Caco-2 (cell line): Measurements from ENCODE around the gene SMYD3. TPM values are rescaled to one million over a fixed set of nuclear protein-coding genes. Genes with fewer than 3 reads are reported as not detected.

ENCODE experiments used
- BruUV-seq: library from RNA; stranded (reverse); fragments of 400-500 nt; replicated peaks from 2 replicates; lab custom pipeline; 2021; lab: Mats Ljungman, UMichigan
- CTCF ChIA-PET: fragments of 300-600 bp; sonication (Branson Sonifier 250); formaldehyde crosslinking; loops from one replicate; lab custom pipeline; 2022; ENCODE audit warnings: antibody characterized with exemption; lab: Charles Lee
- POLR2A ChIA-PET: fragments of 300-600 bp; sonication (Branson Sonifier 250); formaldehyde crosslinking; loops from one replicate; lab custom pipeline; 2022; ENCODE audit warnings: antibody characterized with exemption; lab: Charles Lee
- DNase-seq, 2 experiments: peaks; one replicate each; pipeline versions ENCODE4 v3.0.0 to v3.0.0-alpha.2; 2020 to 2022
- H3K27me3 ChIP-seq: replicated peaks from 2 replicates; pipeline ENCODE4 v1.6.0; 2011; ENCODE audit warnings: low read length; ENCODE audit not compliant: control insufficient read depth, insufficient read depth
- H3K36me3 ChIP-seq: 2 replicates; pipeline ENCODE4 v1.5.1; 2011; ENCODE audit warnings: low read length; ENCODE audit not compliant: control insufficient read depth, insufficient read depth
- H3K4me1 ChIP-seq: fragments of 250-450 bp; sonication (Bioruptor Pico); 2 replicates; pipeline ENCODE4 v1.5.1; 2020; ENCODE audit warnings: mild to moderate bottlenecking
- H3K4me3 ChIP-seq: 2 replicates; pipeline ENCODE4 v1.5.1; 2011; ENCODE audit warnings: low read depth, mild to moderate bottlenecking, control low read depth, low read length
- H3K9me3 ChIP-seq: fragments of 250-450 bp; sonication (Bioruptor Pico); 2 replicates; pipeline ENCODE4 v1.5.1; 2020; ENCODE audit warnings: mild to moderate bottlenecking, moderate library complexity
- H3K27ac Mint-ChIP-seq: one replicate; pipeline ENCODE4 v1.8.0; 2022; ENCODE audit warnings: mixed read lengths; ENCODE audit not compliant: unreplicated experiment
- H3K27me3 Mint-ChIP-seq: one replicate; pipeline ENCODE4 v1.8.0; 2022; ENCODE audit warnings: mixed read lengths; ENCODE audit not compliant: insufficient read depth, unreplicated experiment
- H3K36me3 Mint-ChIP-seq: one replicate; pipeline ENCODE4 v1.8.0; 2022; ENCODE audit warnings: mild to moderate bottlenecking, mixed read lengths; ENCODE audit not compliant: insufficient read depth, unreplicated experiment
- H3K4me1 Mint-ChIP-seq: one replicate; pipeline ENCODE4 v1.8.0; 2022; ENCODE audit warnings: low read depth, mixed read lengths; ENCODE audit not compliant: unreplicated experiment
- H3K4me3 Mint-ChIP-seq: one replicate; pipeline ENCODE4 v1.8.0; 2022; ENCODE audit warnings: mild to moderate bottlenecking, moderate library complexity, mixed read lengths; ENCODE audit not compliant: unreplicated experiment
- H3K9me3 Mint-ChIP-seq: one replicate; pipeline ENCODE4 v1.8.0; 2022; ENCODE audit warnings: mixed read lengths; ENCODE audit not compliant: unreplicated experiment
- intact Hi-C: fragments of 100-400 bp; cut with micrococcal nuclease; formaldehyde crosslinking; loops from one replicate; pipeline ENCODE4 v1.10.0; 2022; ENCODE audit not compliant: unreplicated experiment
- total RNA-seq: library from RNA; stranded (reverse); gene quantifications from 2 replicates; pipeline ENCODE4 v1.2.3, GENCODE V29; 2022
- TF ChIP-seq, protein P1 (sequence below), 2 experiments: fragments of 200-600 bp in 1 of 2; IDR thresholded peaks; 1 replicate in 1 of 2; 2 replicates in 1 of 2; pipeline versions ENCODE4 v1.5.1 to v1.8.0; 2011 to 2022; ENCODE audit warnings: antibody characterized with exemption in 1 of 2, control low read depth in 1 of 2, inconsistent platforms in 1 of 2, low read depth in 1 of 2, low read length in 1 of 2, mild to moderate bottlenecking in 1 of 2, moderate library complexity in 1 of 2; ENCODE audit not compliant: insufficient read depth in 1 of 2, severe bottlenecking in 1 of 2, unreplicated experiment in 1 of 2

SMYD3 gene
- total RNA-seq, 1 experiment from 2014 or later = 33.0 TPM

DNA sequence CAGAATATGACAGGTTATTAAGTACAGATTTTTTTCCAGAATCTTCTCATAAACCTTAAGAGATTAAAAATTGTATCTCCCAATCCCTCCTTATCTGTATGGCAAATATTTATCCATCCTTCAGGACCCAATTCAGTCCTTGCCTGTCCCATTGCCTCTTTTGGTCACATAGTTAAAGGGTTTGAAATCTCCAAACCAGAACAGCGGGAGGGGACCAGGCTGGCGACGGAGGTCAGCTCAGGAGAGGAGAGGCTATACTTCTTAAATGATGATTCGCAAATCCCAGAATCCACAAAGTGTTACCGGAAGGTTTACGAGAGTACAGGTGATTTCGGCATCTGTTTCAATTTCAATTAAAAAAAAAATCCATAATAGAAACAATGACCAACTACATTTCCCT lies 572.7 kb downstream of the SMYD3 start:
- H3K4me3 Mint-ChIP-seq = no peak overlapping the region
- H3K36me3 Mint-ChIP-seq = no peaks in the 10 kb centered on the region
- Histone ChIP-seq H3K36me3 (no peaks in the 10 kb centered on the region), H3K4me1 (no peaks in the 10 kb centered on the region), H3K9me3 (no peaks in the 10 kb centered on the region), H3K27me3 (no peaks in the 10 kb centered on the region), H3K4me3 (no peak overlapping the region)
- H3K9me3 Mint-ChIP-seq = no peaks in the 10 kb centered on the region
- POLR2A ChIA-PET = no interaction called here
- TF ChIP-seq, protein P1, sequence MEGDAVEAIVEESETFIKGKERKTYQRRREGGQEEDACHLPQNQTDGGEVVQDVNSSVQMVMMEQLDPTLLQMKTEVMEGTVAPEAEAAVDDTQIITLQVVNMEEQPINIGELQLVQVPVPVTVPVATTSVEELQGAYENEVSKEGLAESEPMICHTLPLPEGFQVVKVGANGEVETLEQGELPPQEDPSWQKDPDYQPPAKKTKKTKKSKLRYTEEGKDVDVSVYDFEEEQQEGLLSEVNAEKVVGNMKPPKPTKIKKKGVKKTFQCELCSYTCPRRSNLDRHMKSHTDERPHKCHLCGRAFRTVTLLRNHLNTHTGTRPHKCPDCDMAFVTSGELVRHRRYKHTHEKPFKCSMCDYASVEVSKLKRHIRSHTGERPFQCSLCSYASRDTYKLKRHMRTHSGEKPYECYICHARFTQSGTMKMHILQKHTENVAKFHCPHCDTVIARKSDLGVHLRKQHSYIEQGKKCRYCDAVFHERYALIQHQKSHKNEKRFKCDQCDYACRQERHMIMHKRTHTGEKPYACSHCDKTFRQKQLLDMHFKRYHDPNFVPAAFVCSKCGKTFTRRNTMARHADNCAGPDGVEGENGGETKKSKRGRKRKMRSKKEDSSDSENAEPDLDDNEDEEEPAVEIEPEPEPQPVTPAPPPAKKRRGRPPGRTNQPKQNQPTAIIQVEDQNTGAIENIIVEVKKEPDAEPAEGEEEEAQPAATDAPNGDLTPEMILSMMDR (IDR thresholded peaks at IDR 0.05; ENCODE audit: insufficient read depth in 1 of 2, low read depth in 1 of 2, low read length in 1 of 2, severe bottlenecking in 1 of 2, unreplicated experiment in 1 of 2) = no peak
- BruUV-seq = no TSS peak
- no peaks in the 10 kb centered on the region for H3K4me1 Mint-ChIP-seq
- H3K27ac Mint-ChIP-seq = no peak overlapping the region
- DNase-seq = no peak
- intact Hi-C loops = no loop called here
- H3K27me3 Mint-ChIP-seq = no peaks in the 10 kb centered on the region
- CTCF ChIA-PET = no interaction called here

DNA sequence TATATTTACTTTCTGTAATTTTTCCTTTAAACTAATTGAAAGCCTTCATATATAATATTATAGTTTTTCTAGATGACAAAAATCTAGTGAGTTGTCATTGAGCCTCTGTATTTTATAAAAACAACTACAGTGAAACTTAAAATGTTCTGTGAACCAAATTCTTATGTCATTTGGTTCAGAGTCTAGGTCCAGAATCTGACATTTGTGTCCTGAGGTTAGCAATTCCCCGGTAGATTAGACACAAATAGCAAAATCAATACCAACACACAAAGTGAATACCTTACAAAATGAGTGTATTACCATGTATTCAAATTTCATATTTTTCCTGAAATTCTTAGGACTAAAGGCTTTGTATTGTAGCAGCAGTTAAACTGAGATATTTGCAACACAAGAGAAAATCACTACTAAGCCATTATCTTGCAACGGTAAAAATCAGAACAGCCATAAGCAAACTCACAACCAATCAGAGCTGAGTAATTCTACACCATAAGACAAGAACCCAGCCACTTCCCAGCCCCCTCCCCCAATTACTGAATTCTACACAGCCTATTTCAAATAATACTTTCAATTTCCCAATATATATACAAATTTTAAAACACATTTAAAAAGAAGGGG lies 573.5 kb downstream of the SMYD3 start:
- H3K4me1 ChIP-seq = no peaks in the 10 kb centered on the region
- intact Hi-C loops = no loop called here
- no peaks in the 10 kb centered on the region for H3K27me3 ChIP-seq
- Mint-ChIP-seq H3K27ac (no peak overlapping the region), H3K27me3 (no peaks in the 10 kb centered on the region), H3K36me3 (no peaks in the 10 kb centered on the region), H3K9me3 (no peaks in the 10 kb centered on the region), H3K4me3 (no peak overlapping the region), H3K4me1 (no peaks in the 10 kb centered on the region)
- ChIA-PET POLR2A (no interaction called here), CTCF (no interaction called here)
- no peak for DNase-seq
- H3K4me3 ChIP-seq = no peak overlapping the region
- H3K9me3 ChIP-seq = no peaks in the 10 kb centered on the region
- TF ChIP-seq, protein P1 (IDR thresholded peaks at IDR 0.05; ENCODE audit: insufficient read depth in 1 of 2, low read depth in 1 of 2, low read length in 1 of 2, severe bottlenecking in 1 of 2, unreplicated experiment in 1 of 2) = no peak
- BruUV-seq = no TSS peak
- H3K36me3 ChIP-seq = no peaks in the 10 kb centered on the region

DNA sequence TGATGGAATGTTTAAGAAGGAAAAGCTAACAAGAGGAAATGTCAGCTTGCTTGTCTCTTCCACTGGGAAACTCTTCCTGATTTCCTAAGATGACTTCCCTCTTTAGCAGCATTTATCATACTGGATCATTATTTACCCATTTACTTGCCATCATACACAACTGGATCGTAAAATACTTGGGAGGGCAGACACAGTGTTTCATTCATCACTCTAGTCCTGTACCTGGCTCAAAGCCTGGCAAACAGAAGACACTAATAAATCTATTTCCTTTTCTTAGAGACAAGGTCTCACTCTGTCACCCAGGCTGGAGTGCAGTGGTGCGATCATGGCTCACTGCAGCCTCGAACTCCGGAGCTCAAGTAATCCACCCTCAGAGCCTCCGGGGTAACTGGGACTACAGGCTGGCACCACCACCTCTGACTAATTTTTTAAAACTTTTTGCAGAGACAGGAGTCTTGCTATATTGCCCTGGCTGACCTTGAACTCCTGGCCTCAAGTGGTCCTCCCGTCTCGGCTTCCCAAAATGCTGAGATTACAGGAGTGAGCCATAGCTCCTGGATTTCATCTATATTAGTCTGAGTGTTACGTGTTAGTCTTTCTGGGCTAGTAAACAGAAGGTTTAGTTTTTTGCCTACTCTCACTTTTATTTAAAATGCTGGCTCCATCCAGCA lies 574.6 kb downstream of the SMYD3 start:
- ChIA-PET CTCF (no interaction called here), POLR2A (interaction anchor here (0.6 kb wide), 1 partner anchor 775 kb away, joined by 7 read pairs; no protein-coding TSS in a partner anchor)
- Mint-ChIP-seq H3K27ac (no peak overlapping the region), H3K36me3 (no peaks in the 10 kb centered on the region), H3K4me3 (no peak overlapping the region), H3K27me3 (no peaks in the 10 kb centered on the region), H3K4me1 (no peaks in the 10 kb centered on the region), H3K9me3 (no peaks in the 10 kb centered on the region)
- TF ChIP-seq, protein P1 (IDR thresholded peaks at IDR 0.05; ENCODE audit: insufficient read depth in 1 of 2, low read depth in 1 of 2, low read length in 1 of 2, severe bottlenecking in 1 of 2, unreplicated experiment in 1 of 2) = no peak
- DNase-seq = no peak
- Histone ChIP-seq H3K9me3 (no peaks in the 10 kb centered on the region), H3K27me3 (no peaks in the 10 kb centered on the region), H3K4me1 (no peaks in the 10 kb centered on the region), H3K4me3 (no peak overlapping the region), H3K36me3 (no peaks in the 10 kb centered on the region)
- intact Hi-C loops = no loop called here
- no TSS peak for BruUV-seq
